ENCODE measurements around the gene GATA6. TPM values are rescaled to one million over a fixed set of nuclear protein-coding genes. Genes with fewer than 3 reads are reported as not detected.

GATA6 gene
- total RNA-seq, 1 experiment from 2014 or later = 0.69 TPM

DNA sequence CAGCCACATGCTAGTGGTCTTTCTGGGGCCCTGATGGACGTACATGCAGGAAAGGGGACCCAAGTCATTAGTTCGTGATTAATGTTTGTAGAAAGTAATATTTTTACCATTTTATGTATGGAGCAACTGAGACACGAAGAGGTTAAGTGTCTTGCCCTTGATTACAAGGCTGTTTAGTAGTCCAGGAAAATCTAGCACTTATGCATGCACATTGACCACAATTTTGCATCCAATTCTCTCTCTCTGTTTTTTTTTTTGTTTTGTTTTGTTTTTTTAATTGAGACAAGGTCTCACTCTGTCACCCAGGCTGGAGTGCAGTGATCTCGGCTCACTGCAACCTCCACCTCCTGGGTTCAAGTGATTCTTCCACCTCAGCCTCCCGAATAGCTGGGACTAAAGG, 8.3 kb upstream of the GATA6 start:
- Histone ChIP-seq H3K4me3 (no peak overlapping the region), H3K9me3 (replicated peaks) (no peaks in the 10 kb centered on the region), H3K27me3 (no peaks in the 10 kb centered on the region), H3K4me1 (no peaks in the 10 kb centered on the region), H3K36me3 (no peaks in the 10 kb centered on the region), H3K27ac (no peak overlapping the region)
- DNase-seq = no peak

DNA sequence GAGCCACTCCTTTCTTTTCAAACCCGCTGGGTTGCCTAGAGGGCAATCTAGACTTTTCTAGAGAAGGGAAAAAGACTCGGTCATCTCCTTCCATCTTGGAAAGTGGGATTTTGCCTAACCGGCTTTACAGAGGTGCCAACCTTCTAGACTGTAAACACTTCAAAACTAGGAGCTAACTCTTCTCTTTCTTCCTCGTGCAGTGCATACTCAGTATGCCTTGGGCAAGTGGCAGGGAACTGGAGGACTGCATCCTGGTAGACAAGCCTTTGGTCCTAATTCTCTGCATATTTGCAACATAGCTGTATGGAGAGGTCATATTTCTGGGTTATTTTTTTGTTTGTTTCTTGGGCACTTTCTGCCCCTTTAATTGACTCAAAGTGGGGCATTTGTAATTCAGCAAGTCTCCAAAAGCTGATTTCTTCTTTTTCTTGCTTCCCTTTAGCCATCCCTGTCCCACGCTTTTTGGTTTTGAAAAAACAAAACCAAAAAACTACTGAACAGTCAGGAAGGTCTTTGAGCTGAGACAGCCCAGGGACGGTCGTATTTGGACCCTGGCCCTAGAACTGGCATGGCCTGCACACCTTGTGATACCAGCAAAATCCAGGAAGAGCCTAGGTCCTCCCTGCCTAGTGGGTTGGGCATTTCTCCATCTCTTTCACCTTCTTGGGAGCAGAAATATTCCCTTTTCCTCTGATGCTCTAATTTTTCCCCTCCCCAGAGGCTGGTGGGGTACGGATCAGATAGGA, 5.8 kb upstream of the GATA6 start:
- no peak for DNase-seq
- Histone ChIP-seq H3K36me3 (no peaks in the 10 kb centered on the region), H3K4me3 (no peak overlapping the region), H3K4me1 (no peaks in the 10 kb centered on the region), H3K27me3 (no peaks in the 10 kb centered on the region), H3K27ac (no peak overlapping the region), H3K9me3 (replicated peaks) (no peaks in the 10 kb centered on the region)

GRCh38 chr18:22164337-22165048, 4.9 kb upstream of the GATA6 start:
- no peaks in the 10 kb centered on the region for H3K9me3 ChIP-seq (replicated peaks)
- no peak overlapping the region for H3K4me3 ChIP-seq
- no peak for DNase-seq
- H3K4me1 ChIP-seq = no peaks in the 10 kb centered on the region
- no peaks in the 10 kb centered on the region for H3K36me3 ChIP-seq
- H3K27me3 ChIP-seq = no peaks in the 10 kb centered on the region
- H3K27ac ChIP-seq = no peak overlapping the region

GRCh38 chr18:22165049-22165602, 4.3 kb upstream of the GATA6 start:
- no peaks in the 10 kb centered on the region for H3K4me1 ChIP-seq
- no peaks in the 10 kb centered on the region for H3K27me3 ChIP-seq
- H3K4me3 ChIP-seq = no peak overlapping the region
- no peaks in the 10 kb centered on the region for H3K9me3 ChIP-seq (replicated peaks)
- no peak for DNase-seq
- H3K27ac ChIP-seq = no peak overlapping the region
- no peaks in the 10 kb centered on the region for H3K36me3 ChIP-seq

- DNase-seq = no peak
- Histone ChIP-seq H3K4me3 (no peak overlapping the region), H3K27me3 (no peaks in the 10 kb centered on the region), H3K36me3 (no peaks in the 10 kb centered on the region), H3K9me3 (replicated peaks) (no peaks in the 10 kb centered on the region), H3K4me1 (no peaks in the 10 kb centered on the region), H3K27ac (no peak overlapping the region)
Measured at GRCh38 chr18:22165603-22166068, 3.8 kb upstream of the GATA6 start.

DNA sequence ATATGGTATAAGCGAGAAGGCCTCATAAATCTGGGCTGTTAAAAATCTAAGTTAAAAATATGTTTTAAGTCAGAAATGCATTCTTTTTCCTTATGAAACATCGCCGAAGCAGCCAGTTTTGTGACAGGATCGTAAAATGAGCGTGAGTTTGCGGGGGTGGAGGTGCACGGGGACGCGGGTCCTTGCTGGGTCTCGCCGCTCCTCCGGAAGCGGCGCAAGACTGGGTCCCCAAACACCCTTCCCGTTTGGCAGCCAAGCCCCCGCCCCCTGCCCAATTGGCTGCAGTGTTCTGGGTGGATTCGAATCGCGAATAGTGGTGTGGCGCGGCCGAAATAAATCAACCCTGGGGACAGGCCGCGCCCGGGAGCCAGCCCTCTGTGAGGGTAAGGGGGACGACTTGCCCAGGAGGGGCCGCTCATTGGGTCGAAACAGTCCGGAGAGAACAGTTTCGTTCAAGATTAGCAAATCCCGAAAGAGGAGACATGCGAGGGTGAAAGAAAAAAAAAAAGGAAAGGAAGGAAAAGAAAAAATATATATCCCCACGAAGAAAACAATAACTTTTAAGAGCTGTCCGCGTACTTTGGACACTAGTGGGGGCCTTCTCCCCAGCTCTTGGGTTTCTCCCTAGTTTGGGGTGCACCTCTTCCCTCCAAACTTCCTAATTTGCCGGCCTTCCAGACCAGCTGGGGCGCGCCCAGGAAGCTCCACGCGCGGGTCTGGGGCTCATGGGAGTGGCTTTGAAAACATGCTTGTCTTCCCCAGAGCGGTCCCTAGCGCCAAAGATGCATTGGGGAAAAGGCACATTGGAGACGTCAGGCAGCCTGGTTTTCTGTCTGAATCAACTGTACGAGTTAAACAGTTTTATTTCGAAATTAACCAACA, 3.1 kb upstream of the GATA6 start:
- Histone ChIP-seq H3K4me1 (no peaks in the 10 kb centered on the region), H3K36me3 (no peaks in the 10 kb centered on the region), H3K27ac (no peak overlapping the region), H3K27me3 (no peaks in the 10 kb centered on the region), H3K4me3 (no peak overlapping the region), H3K9me3 (replicated peaks) (no peaks in the 10 kb centered on the region)
- no peak for DNase-seq

DNA sequence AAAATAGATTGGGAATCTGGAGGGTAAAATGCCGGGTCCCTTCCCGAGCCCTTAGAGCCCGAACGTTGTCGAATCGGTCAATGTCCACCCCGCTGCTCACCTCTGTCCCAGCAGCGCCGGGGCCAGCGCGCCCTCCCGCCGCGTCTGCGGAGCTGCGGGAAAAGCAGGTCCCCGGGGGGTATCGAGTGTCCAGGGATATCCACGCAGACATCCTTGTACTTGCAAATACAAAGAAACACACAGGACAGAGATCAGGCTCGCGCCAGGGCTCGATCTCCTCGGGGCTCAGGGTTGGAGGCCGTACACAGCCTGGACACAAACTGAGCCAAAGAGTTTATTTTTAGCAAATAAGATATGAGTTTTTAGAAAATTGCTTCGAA, 2.3 kb upstream of the GATA6 start:
- DNase-seq = no peak
- no peaks in the 10 kb centered on the region for H3K27me3 ChIP-seq
- no peak overlapping the region for H3K4me3 ChIP-seq
- no peaks in the 10 kb centered on the region for H3K9me3 ChIP-seq (replicated peaks)
- no peaks in the 10 kb centered on the region for H3K4me1 ChIP-seq
- H3K36me3 ChIP-seq = no peaks in the 10 kb centered on the region
- H3K27ac ChIP-seq = no peak overlapping the region

- no peaks in the 10 kb centered on the region for H3K36me3 ChIP-seq
- H3K27me3 ChIP-seq = no peaks in the 10 kb centered on the region
- DNase-seq = no peak
- no peaks in the 10 kb centered on the region for H3K4me1 ChIP-seq
- H3K9me3 ChIP-seq (replicated peaks) = no peaks in the 10 kb centered on the region
- no peak overlapping the region for H3K4me3 ChIP-seq
- H3K27ac ChIP-seq = no peak overlapping the region
Measured at GRCh38 chr18:22167471-22168241, 1.7 kb upstream of the GATA6 start.

DNA sequence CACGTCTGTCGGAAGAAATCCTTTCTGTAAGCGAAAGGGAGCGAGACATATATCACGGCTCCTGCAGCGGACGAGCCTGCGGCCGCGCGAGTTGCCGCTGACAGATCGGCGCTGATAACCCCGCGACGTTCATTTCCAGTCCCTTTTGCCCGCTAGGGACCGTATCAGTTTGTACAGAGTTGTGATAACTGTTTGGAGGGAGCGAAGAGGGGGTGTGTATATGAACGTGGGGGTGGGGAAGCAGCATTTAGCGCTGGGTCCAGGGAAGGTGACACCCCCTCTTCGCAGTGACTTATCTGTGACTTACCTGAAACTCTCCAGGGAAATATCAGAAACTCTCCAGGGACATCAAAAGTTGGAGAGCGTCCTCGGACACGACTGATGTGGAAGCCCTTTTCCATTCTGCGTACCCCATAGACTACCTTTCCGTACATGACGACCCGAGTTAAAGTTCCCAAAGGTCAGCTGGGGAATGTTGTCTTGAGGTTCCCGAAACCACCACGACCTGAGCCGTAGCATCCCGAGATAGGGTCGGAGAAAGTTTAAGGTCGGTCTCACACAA, 948 bp upstream of the GATA6 start:
- DNase-seq = peak; percentile 4 to 18
- Histone ChIP-seq H3K4me3 (peak overlapping the region; percentile 64), H3K36me3 (no peaks in the 10 kb centered on the region), H3K27ac (no peak overlapping the region), H3K4me1 (no peaks in the 10 kb centered on the region), H3K9me3 (replicated peaks) (no peaks in the 10 kb centered on the region), H3K27me3 (no peaks in the 10 kb centered on the region)

GRCh38 chr18:22169889-22170420, 566 bp downstream of the GATA6 start:
- peak; percentile 9 to 32 for DNase-seq
- Histone ChIP-seq H3K27ac (peak overlapping the region; percentile 19; the same call in 1 of the 2 replicates), H3K27me3 (no peaks in the 10 kb centered on the region), H3K4me3 (peak overlapping the region; percentile 64), H3K9me3 (replicated peaks) (no peaks in the 10 kb centered on the region), H3K4me1 (no peaks in the 10 kb centered on the region), H3K36me3 (no peaks in the 10 kb centered on the region)

GRCh38 chr18:22170421-22171257, 1.2 kb downstream of the GATA6 start:
- H3K4me1 ChIP-seq = no peaks in the 10 kb centered on the region
- H3K9me3 ChIP-seq (replicated peaks) = no peaks in the 10 kb centered on the region
- H3K27me3 ChIP-seq = no peaks in the 10 kb centered on the region
- no peak overlapping the region for H3K27ac ChIP-seq
- H3K36me3 ChIP-seq = no peaks in the 10 kb centered on the region
- H3K4me3 ChIP-seq = peak overlapping the region; percentile 64
- peak in 1 of 2 experiments; percentile 9 for DNase-seq

DNA sequence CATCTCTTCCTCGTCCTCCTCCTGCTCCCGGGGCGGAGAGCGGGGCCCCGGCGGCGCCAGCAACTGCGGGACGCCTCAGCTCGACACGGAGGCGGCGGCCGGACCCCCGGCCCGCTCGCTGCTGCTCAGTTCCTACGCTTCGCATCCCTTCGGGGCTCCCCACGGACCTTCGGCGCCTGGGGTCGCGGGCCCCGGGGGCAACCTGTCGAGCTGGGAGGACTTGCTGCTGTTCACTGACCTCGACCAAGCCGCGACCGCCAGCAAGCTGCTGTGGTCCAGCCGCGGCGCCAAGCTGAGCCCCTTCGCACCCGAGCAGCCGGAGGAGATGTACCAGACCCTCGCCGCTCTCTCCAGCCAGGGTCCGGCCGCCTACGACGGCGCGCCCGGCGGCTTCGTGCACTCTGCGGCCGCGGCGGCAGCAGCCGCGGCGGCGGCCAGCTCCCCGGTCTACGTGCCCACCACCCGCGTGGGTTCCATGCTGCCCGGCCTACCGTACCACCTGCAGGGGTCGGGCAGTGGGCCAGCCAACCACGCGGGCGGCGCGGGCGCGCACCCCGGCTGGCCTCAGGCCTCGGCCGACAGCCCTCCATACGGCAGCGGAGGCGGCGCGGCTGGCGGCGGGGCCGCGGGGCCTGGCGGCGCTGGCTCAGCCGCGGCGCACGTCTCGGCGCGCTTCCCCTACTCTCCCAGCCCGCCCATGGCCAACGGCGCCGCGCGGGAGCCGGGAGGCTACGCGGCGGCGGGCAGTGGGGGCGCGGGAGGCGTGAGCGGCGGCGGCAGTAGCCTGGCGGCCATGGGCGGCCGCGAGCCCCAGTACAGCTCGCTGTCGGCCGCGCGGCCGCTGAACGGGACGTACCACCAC, 2.1 kb downstream of the GATA6 start:
- H3K27me3 ChIP-seq = no peaks in the 10 kb centered on the region
- no peak overlapping the region for H3K4me3 ChIP-seq
- no peaks in the 10 kb centered on the region for H3K4me1 ChIP-seq
- H3K36me3 ChIP-seq = no peaks in the 10 kb centered on the region
- no peak overlapping the region for H3K27ac ChIP-seq
- H3K9me3 ChIP-seq (replicated peaks) = no peaks in the 10 kb centered on the region
- DNase-seq = no peak

All from SJCRH30 (cell line).